Ammon's horn (tissue), 1 donor: ENCODE results near the gene TUSC1.
"Not testable (repeated sequence)": the region's sequence is repeated elsewhere in the genome, so short reads cannot be mapped to it uniquely, and the experiment has no call there.

ENCODE experiments used
- DNase-seq: peaks from one replicate; pipeline ENCODE4 v3.0.0-alpha.2; 2016; ENCODE audit warnings: low spot score

TUSC1 gene

GRCh38 chr9:25678147-25678666 lies at the start of gene TUSC1:
TUSC1 (minus strand) TSS chr9:25678444; CDS start chr9:25678312, 132 bp downstream.
- peak; percentile 81 for DNase-seq

GRCh38 chr9:25726871-25727410 lies 48.7 kb upstream of the TUSC1 start:
- no peak for DNase-seq

- no peak for DNase-seq
Measured at GRCh38 chr9:25724424-25724823, 46.2 kb upstream of the TUSC1 start.

DNA sequence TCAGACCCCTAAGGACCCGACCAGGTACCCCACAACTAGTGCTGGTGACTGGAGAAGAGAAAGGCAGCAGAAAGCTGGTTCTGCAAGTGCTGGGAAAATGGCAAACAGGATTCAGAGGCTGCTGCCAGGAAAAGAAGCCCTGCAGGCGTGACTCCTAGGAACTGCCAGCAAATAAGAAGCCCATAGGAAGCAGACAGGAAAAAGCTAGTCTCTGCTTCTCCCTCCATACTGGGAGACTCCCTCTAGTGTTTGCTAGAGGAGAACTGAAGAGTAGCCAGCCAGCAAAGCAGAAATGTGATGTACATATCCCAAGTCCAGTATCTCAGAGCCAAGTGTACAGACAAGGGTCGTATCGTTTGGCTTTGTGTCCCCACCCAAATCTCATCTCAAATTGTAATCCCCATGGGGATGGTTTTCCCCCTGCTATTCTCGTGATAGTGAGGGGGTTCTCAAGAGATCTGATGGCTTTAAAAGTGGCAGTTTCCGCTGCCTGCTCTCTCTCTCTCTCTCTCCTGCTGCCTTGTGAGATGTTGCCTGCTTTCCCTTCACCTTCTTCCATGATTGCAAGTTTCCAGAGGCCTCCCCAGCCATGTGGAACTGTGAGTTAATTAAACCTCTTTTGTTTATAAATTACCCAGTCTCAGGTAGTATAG lies 38.1 kb upstream of the TUSC1 start:
- peak; percentile 61 for DNase-seq

DNA sequence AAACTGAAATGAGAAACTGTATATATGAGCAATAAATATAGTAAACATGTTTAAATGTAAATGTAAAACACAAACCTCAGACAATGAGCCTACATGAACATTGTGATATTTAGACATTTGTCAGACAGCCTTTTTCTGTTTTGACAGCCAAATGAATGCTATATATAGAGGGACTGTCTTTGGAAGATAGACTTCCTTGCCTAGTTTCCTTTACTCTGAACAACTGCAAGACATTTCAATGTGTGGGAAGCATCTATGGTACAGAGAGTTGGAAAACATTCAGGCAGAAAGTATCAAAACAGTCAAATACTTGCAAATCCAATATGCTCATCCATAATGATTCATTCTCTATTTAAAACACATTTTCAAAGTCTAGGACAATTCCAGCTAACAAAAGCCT lies 31.7 kb upstream of the TUSC1 start:
- DNase-seq: peak; percentile 13

- DNase-seq: no peak
Measured at GRCh38 chr9:25704800-25705199, 26.6 kb upstream of the TUSC1 start.

DNA sequence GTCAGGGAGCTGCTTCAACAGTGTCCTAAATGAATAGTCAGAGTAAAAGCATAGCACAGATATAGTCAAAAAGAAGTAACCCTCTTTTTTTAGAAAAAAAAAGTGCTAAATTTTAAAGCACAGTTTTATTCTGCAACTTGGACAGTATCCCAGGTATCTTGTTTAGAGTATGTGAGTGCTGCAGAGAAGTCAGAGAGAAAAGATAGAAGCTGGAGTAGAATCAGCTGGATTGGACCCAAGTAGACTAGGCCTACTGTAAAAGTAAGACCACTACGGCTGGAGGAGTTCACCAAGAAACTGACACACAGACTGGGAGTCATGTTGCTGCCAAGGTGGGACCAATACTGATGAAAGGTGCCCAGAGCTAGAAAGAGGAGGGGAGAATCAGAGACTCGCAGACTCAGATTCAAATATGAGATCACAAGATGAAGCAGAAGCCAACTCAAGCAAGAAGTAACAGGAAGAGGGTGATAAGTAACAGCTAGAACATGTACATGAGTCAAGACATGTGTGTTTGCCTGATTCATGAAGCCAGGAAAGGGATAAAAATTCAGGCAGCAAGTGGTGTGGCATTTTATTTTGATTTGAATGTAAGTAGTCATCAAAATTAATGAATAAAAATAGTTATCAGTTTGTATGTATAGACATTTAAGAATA lies 25.6 kb upstream of the TUSC1 start:
- no peak for DNase-seq

DNA sequence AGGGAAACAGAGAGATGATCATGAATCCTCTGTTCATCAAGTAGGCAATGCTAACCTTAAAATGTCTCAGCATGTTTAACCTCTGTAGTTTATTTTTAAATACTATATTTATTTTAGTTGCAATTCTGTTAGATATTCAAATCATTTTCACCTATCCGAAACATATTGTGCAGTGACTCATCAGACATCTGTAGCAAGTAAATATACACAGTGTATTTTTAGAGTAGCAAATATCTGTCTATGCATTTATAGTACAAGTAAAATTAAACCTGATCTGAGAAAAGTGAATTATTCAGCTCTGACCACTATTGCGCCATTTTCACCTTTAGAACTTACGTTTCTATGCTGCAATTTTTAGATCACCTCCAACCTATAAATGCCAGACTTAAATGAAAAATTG lies 24.3 kb upstream of the TUSC1 start:
- no peak for DNase-seq

DNA sequence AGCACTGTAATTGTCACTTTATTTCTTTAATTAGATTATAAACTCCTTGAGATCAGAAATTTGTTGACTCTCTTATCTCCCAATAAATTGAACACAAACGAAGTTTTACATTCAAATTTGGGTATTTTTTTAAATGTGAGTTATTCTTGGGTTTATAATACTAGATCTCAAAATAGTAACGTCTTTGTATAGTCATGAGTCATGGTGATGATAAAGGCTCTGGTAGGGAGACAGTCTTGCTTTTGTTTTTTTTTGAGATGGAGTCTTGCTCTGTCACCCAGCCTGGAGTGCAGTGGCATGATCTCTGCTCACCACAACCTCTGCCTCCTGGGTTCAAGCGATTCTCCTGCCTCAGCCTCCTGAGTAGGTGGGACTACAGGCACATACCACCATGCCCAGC lies 22.7 kb upstream of the TUSC1 start:
- not testable (repeated sequence) for DNase-seq

DNA sequence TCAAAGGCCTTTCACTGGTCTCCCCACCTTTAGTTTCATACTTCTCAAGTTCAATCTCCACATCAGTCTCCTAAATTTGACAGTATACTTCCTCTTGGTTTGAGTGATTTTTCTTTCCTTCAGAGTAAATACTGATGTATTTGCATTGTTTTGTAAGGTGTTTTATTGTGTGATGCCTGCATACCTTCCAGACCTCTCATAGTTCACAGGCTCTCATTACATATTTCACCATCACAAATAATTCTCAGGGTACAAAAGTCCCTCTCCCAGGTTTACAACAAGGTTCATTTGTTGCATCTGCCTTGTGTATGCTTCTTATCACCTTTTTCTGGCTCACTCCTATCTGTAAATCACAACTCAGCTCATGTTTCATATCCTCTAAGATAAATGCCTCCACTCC lies 22.2 kb upstream of the TUSC1 start:
- no peak for DNase-seq

DNA sequence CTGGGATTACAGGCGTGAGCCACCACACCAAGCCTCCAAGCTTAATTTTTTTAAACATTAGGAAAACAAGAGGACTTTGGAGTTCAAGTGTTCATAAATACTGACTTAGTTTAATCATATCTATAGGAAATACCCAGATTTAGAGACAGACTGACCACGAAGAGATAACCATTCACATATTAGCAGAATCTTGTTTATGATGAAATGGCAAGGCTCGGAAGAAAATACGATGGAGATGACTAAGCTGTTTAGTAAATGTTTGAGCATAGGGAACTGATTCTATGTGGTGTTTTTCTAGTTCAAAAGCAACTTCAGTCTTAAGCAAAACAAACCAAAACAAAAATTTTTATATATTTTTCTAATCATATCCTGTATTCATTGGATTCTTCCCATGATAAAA lies 13.5 kb upstream of the TUSC1 start:
- no peak for DNase-seq

DNA sequence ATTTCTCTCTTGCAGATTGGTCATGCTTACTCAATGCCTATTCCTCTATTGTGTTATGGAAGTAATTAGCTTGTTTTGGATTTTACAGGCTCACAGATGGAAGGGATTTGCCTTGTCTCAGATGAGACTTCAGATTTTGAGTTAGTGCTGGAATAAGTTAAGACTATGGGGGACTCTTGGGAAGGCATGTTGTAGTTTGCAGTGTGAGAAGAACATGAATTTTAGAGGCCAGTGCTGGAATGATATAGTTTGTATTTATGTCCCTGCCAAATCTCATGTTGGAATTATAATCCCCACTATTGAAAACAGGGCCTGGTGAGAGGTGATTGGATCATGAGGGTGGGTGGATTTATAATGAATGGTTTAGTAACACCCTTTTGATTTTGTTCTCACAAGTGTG lies 6.1 kb upstream of the TUSC1 start:
- no peak for DNase-seq

DNA sequence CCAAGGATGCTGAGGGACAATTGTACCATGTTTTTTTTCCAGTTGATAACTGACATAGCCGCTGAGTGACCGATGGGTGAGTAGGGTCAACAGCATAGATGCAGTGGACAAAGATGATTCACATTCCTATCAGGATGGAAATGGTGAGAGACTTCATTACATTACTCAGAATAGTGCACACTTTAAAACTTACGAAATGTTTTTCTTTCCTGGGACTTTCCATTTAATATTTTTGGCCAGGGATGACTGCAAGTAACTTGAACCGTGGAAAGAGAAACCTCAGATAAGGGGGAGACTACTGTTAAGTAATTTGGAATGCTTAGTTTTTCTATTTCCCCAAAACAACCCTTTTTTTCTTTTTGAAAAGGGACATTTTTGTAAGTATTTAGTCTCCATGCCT lies 3.0 kb upstream of the TUSC1 start:
- DNase-seq: no peak

GRCh38 chr9:25678846-25679360 lies 659 bp upstream of the TUSC1 start:
- DNase-seq: no peak

- peak; percentile 75 for DNase-seq
Measured at GRCh38 chr9:25677301-25678146, 720 bp downstream of the TUSC1 start.

- DNase-seq: not testable (repeated sequence)
Measured at GRCh38 chr9:25675858-25676257, 2.4 kb downstream of the TUSC1 start.

DNA sequence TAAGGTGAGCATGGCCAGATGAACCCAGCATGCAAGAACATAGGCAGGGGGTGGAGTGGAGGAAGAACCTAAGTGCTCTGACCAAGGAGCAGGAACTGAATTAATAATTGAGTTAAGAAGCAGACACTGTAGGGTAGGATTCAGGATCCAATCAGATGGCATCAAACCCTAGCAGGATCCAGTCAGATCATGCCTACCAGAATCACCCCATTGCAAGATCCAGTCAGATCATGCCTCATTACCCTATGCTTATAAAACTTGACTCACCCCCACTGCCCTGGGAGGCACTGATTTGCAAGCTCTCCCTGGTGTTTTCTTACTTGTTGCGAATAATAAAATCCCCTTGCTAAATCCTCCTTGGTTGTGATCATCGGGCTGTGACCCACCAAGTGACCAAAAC lies 19.7 kb downstream of the TUSC1 start:
- no peak for DNase-seq

DNA sequence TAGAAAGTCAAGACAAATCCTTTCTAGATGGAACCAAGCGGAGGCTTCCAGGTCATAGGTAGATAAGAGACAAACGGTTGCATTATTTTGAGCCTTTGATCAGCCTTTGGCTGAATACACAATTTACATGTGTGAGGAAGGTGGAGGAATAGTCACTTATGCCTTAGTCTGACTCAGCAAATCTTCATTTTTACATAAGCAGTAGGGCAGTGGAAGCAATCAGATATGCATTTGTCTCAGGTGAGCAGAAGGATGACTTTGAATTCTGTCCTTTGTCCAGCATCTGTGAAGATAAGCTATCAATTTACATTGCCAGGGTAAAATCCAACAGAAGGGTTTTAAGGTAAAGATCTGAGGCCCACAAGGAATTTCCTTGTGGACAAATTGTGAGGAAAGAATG lies 23.8 kb downstream of the TUSC1 start:
- DNase-seq: no peak

DNA sequence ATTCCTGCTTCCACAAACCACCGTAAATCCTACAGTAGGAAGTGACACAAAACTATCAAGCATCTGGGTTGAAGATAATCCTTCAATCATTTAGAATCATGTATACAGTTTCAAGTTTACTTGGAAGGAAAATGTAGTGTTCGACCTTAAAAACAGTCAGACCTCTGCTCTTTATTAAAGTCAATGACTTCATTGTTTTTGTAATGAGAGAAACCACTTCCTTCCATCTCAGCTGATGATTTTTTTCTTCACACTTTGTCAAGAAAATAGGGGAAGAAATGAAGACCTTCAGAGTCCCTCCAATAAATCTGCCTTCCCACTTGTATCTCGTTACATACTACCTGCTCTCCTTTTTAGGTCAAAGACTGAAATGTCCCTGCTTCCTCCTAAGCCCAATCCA lies 30.1 kb downstream of the TUSC1 start:
- DNase-seq: no peak

- no peak for DNase-seq
Measured at GRCh38 chr9:25636026-25636425, 42.2 kb downstream of the TUSC1 start.

GRCh38 chr9:25629231-25629630 lies 49.0 kb downstream of the TUSC1 start:
- DNase-seq: no peak
